Ishikawa (cell line): Measurements from ENCODE around the gene GNPTG.
A peak's percentile ranks its signal among the peaks of the same experiment; 100 is the strongest.

Experiments
- CEBPB ChIP-seq: IDR thresholded peaks from 2 replicates; pipeline ENCODE4 v1.6.1; 2012
- CREB1 ChIP-seq: IDR thresholded peaks from 2 replicates; pipeline ENCODE4 v1.6.1; 2012; ENCODE audit warnings: low read depth
- EGR1 ChIP-seq: IDR thresholded peaks from 2 replicates; pipeline ENCODE4 v1.6.1; 2012
- EP300 ChIP-seq: IDR thresholded peaks from 2 replicates; pipeline ENCODE4 v1.6.1; 2012; ENCODE audit warnings: borderline replicate concordance
- FOXM1 ChIP-seq: IDR thresholded peaks from 2 replicates; pipeline ENCODE4 v1.6.1; 2012; ENCODE audit warnings: low read depth, borderline replicate concordance
- NFIC ChIP-seq: IDR thresholded peaks from 2 replicates; pipeline ENCODE4 v1.6.1; 2012
- RAD21 ChIP-seq: IDR thresholded peaks from 2 replicates; pipeline ENCODE4 v1.6.1; 2012; ENCODE audit warnings: low read depth
- REST ChIP-seq: IDR thresholded peaks from 2 replicates; pipeline ENCODE4 v1.6.1; 2012; ENCODE audit warnings: low read depth, mild to moderate bottlenecking
- TAF1 ChIP-seq: IDR thresholded peaks from 2 replicates; pipeline ENCODE4 v1.6.1; 2012; ENCODE audit warnings: low read depth, mild to moderate bottlenecking
- TEAD4 ChIP-seq: IDR thresholded peaks from 2 replicates; pipeline ENCODE4 v1.6.1; 2012
- USF1 ChIP-seq: IDR thresholded peaks from 2 replicates; pipeline ENCODE4 v1.6.1; 2012
- YY1 ChIP-seq: IDR thresholded peaks from 2 replicates; pipeline ENCODE4 v1.6.1; 2012; ENCODE audit warnings: low read depth
- ZBTB7A ChIP-seq: IDR thresholded peaks from 2 replicates; pipeline ENCODE4 v1.6.1; 2012; ENCODE audit warnings: low read depth

GNPTG gene

GRCh38 chr16:1333149-1333812, 18.4 kb upstream of the GNPTG start, which contains the start of gene BAIAP3:
Gene BAIAP3, plus strand, starts transcription at chr16:1333645. Its CDS starts 4,905 bp downstream, at chr16:1338550.
- TF ChIP-seq CEBPB (no peak), EGR1 (no peak), ZBTB7A (peak; percentile 81), USF1 (no peak), TAF1 (peak; percentile 25; the same call in 1 of the 2 replicates)

- TF ChIP-seq EP300 (no peak), ZBTB7A (0 out of 2 replicates have a peak, but pooled peaks have one; percentile 25)
These were observed 17.7 kb upstream of the GNPTG start for GRCh38 chr16:1333854-1334700.

- no peak for TF ChIP-seq EGR1
- TF ChIP-seq TAF1: no peak
- TF ChIP-seq NFIC: no peak
- TF ChIP-seq RAD21: no peak
- TF ChIP-seq CEBPB: no peak
- no peak for TF ChIP-seq YY1
- no peak for TF ChIP-seq REST
- no peak for TF ChIP-seq EP300
These were observed 17.0 kb upstream of the GNPTG start for GRCh38 chr16:1334739-1335138.

GRCh38 chr16:1335211-1335971, 16.3 kb upstream of the GNPTG start:
- TF ChIP-seq REST (no peak), TAF1 (0 out of 2 replicates have a peak, but pooled peaks have one; percentile 25)

GRCh38 chr16:1335996-1336395, 15.7 kb upstream of the GNPTG start:
- TF ChIP-seq TEAD4 (no peak), TAF1 (no peak), CREB1 (no peak), NFIC (no peak), YY1 (no peak), EP300 (no peak), USF1 (no peak), REST (no peak), CEBPB (no peak), FOXM1 (no peak)
